HG03280 (cell line): Measurements from ENCODE around the gene GANC.

Experiments used
- ATAC-seq: cut with Tn5 transposase; IDR thresholded peaks from one replicate; pipeline ENCODE4 v1.9.1; 2021; ENCODE audit warnings: mild to moderate bottlenecking, moderate library complexity; ENCODE audit not compliant: unreplicated experiment

GANC gene

GRCh38 chr15:42374810-42375209 is 101.8 kb downstream of the GANC start:
- no peak for ATAC-seq

DNA sequence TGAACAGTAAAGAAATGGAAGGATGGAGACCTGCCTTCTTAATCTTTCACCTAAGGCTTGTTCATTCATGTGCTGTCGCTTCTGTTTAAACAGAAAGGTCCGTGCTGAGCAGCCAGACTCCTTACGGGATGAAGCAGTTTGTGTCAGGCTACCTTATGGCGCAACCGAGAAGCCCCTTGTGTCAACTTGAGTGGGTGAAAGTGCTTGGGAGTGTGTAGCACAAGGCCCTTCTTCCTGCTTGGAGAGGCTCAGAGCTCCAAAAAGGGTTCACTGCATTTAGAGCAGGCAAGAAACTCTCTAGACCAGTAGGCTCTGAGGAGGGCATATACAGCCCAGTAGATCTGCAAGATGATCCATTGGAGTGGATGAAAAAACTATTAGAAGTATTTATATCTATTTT is 102.3 kb downstream of the GANC start:
- no peak for ATAC-seq

DNA sequence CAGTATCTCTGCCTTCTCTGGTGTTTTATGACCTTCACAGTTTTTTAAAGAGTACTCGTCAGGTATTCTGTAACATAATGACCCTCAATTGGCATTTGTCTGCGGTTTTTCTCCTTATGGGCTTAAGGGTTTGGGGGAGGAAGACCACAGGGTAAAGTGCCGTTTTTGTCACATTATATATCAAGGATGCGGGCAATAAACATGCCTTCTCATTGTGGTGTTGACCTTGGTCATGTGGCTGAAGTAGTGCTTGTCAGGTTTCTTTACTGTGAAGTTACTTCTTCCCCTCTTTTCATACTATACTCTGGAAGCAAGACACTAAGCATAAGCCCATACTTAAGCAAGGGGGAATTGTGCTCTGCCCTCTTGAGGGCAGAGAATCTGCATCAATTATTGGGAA is 102.9 kb downstream of the GANC start:
- ATAC-seq = no peak

GRCh38 chr15:42378011-42378410 is 105.0 kb downstream of the GANC start:
- ATAC-seq = no peak

DNA sequence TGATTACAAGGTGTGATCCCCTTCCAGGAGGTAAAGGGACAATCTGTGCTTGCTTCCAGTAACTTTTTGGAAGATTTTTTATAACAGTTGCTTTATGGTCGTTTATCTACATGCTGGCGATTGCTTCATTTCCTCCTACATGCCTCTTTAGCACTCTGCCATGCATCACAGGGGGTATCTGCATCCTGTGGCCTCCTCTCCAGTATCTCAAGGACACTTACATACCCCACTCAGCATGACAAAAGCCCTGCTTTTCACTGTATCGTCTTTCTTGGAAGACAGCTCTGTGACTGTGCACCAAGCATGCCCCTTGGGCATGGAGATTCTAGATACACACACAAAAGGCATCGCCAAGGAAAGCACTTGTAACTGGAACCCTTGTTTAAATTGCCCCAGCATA is 111.6 kb downstream of the GANC start:
- ATAC-seq = no peak

- ATAC-seq = no peak
Measured at GRCh38 chr15:42385206-42385979, 112.4 kb downstream of the GANC start.

DNA sequence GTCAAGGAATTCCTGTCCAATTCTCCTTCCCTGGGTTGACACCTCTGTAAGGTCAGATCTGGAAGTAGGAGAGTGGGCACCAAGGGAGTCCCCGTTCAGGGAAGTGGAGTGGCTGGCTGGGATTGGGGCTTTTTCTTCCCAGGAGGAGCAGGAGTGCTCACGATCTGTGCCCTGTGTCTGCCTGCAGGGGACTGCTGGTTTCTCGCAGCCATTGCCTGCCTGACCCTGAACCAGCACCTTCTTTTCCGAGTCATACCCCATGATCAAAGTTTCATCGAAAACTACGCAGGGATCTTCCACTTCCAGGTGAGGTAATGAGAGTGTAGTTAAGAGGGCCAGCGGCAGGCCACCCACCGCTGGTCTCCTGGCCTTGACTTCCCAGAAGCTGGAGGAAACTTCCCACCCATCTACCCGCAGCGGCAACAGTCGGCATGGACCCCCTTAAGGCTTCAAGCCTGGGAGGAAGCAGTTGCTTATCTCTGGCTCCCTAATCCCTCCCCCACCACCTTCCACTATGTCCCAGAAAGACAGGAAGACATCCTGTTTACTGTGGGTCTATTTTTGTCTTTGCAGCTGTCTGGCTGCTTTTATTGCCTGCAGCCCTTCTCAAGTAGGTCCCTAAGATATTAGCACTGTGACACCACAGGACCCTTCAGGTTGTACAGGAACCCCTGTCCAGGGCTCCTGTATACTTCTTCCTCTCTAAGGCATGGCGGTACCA is 113.1 kb downstream of the GANC start:
- ATAC-seq = no peak

DNA sequence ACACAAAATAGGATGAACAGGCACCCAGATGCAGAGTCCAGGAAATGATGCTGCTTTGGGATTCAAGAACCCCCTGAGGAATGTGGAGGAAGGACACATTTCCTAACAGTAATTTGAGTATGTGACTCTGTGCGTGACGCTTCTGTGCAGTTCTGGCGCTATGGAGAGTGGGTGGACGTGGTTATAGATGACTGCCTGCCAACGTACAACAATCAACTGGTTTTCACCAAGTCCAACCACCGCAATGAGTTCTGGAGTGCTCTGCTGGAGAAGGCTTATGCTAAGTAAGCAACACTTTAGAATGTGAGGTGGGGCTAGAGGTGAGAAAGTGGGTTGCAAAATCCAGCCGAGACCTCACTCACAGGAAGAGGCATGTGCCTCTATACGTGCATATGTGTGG is 114.6 kb downstream of the GANC start:
- no peak for ATAC-seq

- ATAC-seq = no peak
Measured at GRCh38 chr15:42392309-42393024, 119.5 kb downstream of the GANC start.

- ATAC-seq = no peak
Measured at GRCh38 chr15:42394106-42394505, 121.1 kb downstream of the GANC start.

DNA sequence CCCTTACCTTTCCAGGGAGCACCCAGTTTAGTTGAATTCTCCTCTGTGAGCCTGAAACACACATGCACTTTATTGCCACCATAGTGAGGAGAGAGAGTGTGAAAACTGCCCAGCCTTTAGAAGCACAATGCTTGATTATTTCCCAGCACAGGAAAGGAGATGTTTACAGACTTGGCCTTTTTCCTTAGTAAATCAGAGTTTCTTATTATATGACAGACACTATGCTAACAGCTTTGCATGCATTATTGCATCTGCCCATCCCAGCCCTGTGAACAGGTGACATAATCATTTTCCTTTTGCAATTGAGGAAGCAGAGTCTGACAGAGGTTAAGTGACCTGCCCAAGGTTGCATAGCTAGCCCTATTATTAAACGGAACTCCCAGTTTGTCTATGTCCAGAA is 122.8 kb downstream of the GANC start:
- ATAC-seq = no peak

DNA sequence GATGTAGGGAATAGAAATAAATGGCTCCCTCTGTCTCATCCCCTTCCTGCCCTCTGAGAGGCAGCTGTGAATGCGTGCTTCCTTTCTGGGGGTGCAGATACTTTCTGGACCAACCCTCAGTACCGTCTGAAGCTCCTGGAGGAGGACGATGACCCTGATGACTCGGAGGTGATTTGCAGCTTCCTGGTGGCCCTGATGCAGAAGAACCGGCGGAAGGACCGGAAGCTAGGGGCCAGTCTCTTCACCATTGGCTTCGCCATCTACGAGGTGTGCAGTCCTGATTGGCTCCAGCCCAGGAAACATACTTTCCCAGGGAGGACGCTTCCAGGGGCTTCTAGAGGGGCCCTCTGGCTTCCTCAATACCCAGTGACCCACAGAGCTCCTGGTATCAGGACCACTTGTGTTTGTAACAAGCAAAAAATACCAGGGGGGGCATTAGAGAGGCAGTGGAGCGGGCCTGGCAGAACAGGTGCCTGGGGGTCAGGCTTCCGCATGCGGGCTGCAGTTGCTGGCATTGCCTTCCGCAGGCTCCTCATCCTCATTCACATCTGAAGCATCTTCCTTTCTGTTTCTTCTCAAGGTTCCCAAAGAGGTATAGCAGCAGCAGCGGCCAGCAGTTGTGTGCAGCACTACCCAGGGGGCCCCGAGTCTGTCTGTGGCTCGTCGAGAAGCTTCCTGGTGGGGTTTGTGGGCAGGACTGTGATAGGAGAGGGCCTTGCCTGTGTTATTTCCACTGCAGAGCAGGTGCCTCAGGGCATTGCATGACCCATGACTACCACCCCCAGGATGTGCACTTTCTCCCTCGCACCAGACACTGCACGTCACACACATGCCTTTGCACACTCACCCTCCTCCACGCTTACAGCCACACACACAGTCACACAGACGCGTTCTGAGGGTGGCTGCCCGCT is 128.8 kb downstream of the GANC start:
- ATAC-seq = no peak

GRCh38 chr15:42402455-42403205 is 129.6 kb downstream of the GANC start:
- no peak for ATAC-seq

DNA sequence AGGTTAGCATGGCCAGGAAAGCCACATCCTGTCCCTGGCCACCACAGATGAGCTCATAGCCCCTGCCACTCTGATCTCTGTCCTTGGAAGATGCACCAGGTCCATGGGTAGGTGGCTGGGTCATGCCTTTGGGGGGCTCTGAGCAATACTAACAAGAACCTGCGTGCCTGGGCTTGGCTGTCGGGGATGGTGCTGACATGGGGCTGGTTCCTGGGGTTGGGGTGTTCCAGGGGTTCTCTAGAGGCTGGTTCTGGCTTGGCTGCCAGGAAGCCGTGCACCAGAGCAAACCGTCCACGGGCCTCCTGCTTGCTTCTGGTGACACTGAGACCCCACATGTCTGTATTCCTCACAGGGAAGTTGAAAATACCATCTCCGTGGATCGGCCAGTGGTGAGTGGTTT is 130.4 kb downstream of the GANC start:
- ATAC-seq = no peak

- ATAC-seq = no peak
Measured at GRCh38 chr15:42404461-42405235, 131.6 kb downstream of the GANC start.

DNA sequence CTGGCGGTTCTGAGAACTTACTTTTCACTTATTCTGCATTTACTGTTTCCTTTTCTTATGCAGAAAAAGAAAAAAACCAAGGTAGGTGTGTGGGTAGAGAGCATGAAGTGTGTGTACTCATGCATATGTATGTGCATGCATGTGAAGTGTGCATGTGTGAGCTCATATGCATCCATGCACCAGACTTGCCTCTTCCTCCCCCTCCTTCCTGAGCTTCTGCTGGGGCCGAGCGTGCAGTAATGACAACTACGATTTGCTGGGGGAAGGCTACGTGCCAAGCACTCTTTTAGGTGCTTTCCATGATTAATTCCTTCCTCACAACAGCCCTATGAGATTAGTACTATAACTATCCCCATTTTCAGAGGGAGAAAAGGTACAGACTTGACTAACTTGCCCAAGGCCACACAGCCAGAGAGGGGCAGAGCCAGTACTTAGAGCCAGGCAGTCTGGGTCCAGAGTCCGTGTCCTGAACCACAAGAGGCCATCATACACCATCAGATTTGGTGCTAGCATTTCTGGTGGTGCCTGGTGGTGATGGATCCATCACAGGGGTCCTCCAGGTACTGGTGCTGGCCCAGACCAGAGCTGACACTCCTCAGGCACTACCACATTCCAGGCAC is 133.0 kb downstream of the GANC start:
- ATAC-seq = no peak
